Tibial nerve (tissue), 4 donors: ENCODE data around the gene HOXB8. TPM values are rescaled to one million over a fixed set of nuclear protein-coding genes. Genes with fewer than 3 reads are reported as not detected.

ENCODE experiments used
- DNase-seq, 2 donors: peaks; one replicate each; pipeline ENCODE4 v3.0.0-alpha.2; 2019; ENCODE audit warnings: low spot score in 2 of 2
- H3K27ac ChIP-seq, 4 donors: fragments of 200-600 bp; sonication (generic) in 3 of 4; one replicate each; pipeline ENCODE4 v1.5.1; 2017 to 2019; ENCODE audit warnings: mild to moderate bottlenecking in 1 of 4
- H3K27me3 ChIP-seq, 2 donors: fragments of 200-600 bp; sonication (generic) in 1 of 2; one replicate each; pipeline versions ENCODE4 v1.5.1 to v1.6.0; 2017 to 2019
- H3K36me3 ChIP-seq, 3 donors: fragments of 200-600 bp; sonication (generic); one replicate each; pipeline ENCODE4 v1.5.1; 2018 to 2019
- H3K4me1 ChIP-seq, 4 donors: fragments of 200-600 bp; sonication (generic) in 3 of 4; one replicate each; pipeline ENCODE4 v1.5.1; 2017 to 2019
- H3K4me3 ChIP-seq, 4 donors: fragments of 200-600 bp; sonication (generic) in 3 of 4; one replicate each; pipeline ENCODE4 v1.5.1; 2017 to 2019; ENCODE audit warnings: mild to moderate bottlenecking in 1 of 4, moderate library complexity in 1 of 4
- H3K9me3 ChIP-seq, 4 donors: fragments of 200-600 bp; sonication (generic) in 3 of 4; one replicate each; pipeline ENCODE4 v1.5.1; 2017 to 2019
- EP300 ChIP-seq, 2 donors: sonication (generic); formaldehyde crosslinking; IDR thresholded peaks; one replicate each; pipeline ENCODE4 v1.6.1; 2017; ENCODE audit warnings: antibody characterized with exemption in 2 of 2, mild to moderate bottlenecking in 1 of 2
- POLR2A ChIP-seq, 2 donors: fragments of 450-650 bp; IDR thresholded peaks; one replicate each; pipeline ENCODE4 v1.6.1; 2017; ENCODE audit warnings: antibody characterized with exemption in 2 of 2, mild to moderate bottlenecking in 2 of 2, moderate library complexity in 2 of 2
- WGBS, 2 donors: methylation state at CpG; one replicate each; pipeline ENCODE4 v1.1.5; 2018; 5-methylcytosine and 5-hydroxymethylcytosine counted together
- total RNA-seq, 4 donors: library from RNA; depleted of rRNA; stranded (reverse); fragments of >200 nt; gene quantifications; one replicate each; pipeline ENCODE4 v1.1.0, GENCODE V29; 2016
- TF ChIP-seq, protein P1 (sequence below), 5 experiments: fragments of 200-600 bp in 3 of 5; fragments of 450-650 bp in 2 of 5; sonication (generic) in 3 of 5; IDR thresholded peaks; one replicate each; pipeline ENCODE4 v1.5.1; 2016 to 2019; ENCODE audit warnings: antibody characterized with exemption in 5 of 5, mild to moderate bottlenecking in 3 of 5, moderate library complexity in 2 of 5

The HOXB8 gene
- total RNA-seq, 4 donors from 2014 or later, result 0.66 to 0.90 TPM; not detected in 2

DNA sequence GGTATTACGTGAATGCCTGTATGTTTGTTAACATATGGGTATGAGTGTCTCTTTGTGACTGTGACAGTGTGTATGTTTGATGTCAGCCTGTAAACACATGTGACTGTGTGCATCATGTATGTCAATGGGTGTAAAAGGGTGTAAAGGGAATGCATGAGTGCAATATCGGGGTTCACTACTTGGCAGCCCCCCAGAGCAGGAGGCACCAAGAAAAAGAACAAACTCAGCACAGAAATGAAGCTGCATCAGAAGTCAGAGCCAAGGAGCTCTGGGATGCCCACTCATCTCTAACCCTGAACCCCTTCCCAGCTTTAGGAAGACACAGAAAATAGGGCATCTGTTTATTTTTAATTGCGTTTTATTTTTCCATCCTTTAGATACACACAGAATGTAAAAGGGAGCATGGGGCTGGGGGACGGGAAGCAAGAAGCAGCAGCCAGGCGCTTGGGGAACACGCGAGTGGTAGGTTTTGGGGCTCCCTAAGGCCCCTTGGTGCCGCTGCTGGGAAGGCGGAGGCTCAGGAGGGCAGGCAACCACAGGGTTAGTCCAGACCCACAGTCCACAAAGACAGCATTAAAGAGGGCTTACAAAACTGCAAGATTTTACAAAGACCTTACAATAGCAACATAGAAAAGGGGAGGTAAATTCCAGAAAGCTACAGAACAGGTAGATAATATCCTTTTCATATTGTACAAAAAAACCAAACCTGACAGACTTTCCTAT is 8.0 kb downstream of the HOXB8 start:
- no peak overlapping the region for H3K4me3 ChIP-seq
- TF ChIP-seq POLR2A (IDR thresholded peaks at IDR 0.05) (no peak), EP300 (IDR thresholded peaks at IDR 0.05) (no peak)
- TF ChIP-seq, protein P1, sequence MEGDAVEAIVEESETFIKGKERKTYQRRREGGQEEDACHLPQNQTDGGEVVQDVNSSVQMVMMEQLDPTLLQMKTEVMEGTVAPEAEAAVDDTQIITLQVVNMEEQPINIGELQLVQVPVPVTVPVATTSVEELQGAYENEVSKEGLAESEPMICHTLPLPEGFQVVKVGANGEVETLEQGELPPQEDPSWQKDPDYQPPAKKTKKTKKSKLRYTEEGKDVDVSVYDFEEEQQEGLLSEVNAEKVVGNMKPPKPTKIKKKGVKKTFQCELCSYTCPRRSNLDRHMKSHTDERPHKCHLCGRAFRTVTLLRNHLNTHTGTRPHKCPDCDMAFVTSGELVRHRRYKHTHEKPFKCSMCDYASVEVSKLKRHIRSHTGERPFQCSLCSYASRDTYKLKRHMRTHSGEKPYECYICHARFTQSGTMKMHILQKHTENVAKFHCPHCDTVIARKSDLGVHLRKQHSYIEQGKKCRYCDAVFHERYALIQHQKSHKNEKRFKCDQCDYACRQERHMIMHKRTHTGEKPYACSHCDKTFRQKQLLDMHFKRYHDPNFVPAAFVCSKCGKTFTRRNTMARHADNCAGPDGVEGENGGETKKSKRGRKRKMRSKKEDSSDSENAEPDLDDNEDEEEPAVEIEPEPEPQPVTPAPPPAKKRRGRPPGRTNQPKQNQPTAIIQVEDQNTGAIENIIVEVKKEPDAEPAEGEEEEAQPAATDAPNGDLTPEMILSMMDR (IDR thresholded peaks at IDR 0.05), result no peak
- WGBS, 2 donors, result 70 to 80% methylated on average over 9 of the region's 9 CpGs
- no peaks in the 10 kb centered on the region for H3K36me3 ChIP-seq
- no peak for DNase-seq
- peaks cover 0 to 43% (median 8%) of the 10 kb centered on the region in 4 donors for H3K4me1 ChIP-seq
- no peak overlapping the region for H3K27ac ChIP-seq
- peaks cover 5 to 100% of the 10 kb centered on the region in 2 donors for H3K27me3 ChIP-seq
- peaks cover 0 to 13% (median 0%) of the 10 kb centered on the region in 4 donors for H3K9me3 ChIP-seq

DNA sequence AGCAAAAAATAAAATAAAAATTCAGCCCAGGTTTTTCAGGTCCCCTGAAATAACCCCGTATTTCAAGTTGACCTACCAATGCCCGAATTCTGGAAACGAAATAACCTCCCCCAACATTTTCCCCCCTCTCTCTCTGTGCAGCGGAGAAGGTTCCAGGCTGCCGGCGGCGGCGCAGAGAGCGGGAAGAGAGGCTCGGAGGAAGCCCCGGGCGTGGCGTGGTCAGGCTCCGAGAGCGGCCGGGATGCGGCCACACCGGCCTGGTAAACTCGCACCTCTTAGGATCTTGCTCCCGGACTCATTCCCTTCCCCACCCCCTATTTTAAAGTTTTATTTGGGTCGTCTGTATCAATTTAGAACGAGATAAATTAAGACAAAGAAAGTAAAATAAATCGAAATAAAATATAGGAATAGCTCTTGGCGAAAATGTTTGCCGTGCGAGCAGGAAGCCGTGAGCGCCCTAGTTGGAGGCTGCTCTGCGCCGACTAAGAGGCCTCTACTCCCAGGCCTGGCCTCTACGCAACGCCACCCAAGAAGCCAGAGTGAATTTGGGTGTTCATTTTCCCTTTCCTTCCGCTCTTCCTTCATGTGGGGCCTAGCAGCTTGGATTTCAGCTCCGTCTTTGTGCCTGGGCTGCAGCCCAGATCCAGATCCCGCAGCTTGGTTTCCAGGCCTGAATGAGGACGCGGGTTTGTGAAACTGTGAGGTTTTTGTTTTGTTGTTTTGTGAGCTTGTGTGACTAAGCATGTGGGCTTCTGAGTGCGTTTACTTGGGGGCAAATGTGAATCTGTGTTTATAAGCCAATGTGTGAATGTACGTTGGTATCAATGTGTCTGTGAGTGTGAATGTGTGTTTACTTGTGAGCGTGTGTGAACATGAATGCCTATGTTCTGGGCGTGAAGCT is 8.9 kb downstream of the HOXB8 start:
- no peak overlapping the region for H3K4me3 ChIP-seq
- TF ChIP-seq POLR2A (IDR thresholded peaks at IDR 0.05) (no peak), EP300 (IDR thresholded peaks at IDR 0.05) (peak in 1 of 2 donors; percentile 3)
- TF ChIP-seq, protein P1 (IDR thresholded peaks at IDR 0.05), result no peak
- no peak for DNase-seq
- peaks cover 0 to 100% of the 10 kb centered on the region in 2 donors for H3K27me3 ChIP-seq
- peaks cover 0 to 36% (median 5%) of the 10 kb centered on the region in 4 donors for H3K4me1 ChIP-seq
- peak overlapping the region in 1 of 4 donors; percentile 9 for H3K27ac ChIP-seq
- peaks cover 0 to 13% (median 0%) of the 10 kb centered on the region in 4 donors for H3K9me3 ChIP-seq
- WGBS, 2 donors, result 51 to 56% methylated on average over 41 of the region's 41 CpGs
- no peaks in the 10 kb centered on the region for H3K36me3 ChIP-seq

DNA sequence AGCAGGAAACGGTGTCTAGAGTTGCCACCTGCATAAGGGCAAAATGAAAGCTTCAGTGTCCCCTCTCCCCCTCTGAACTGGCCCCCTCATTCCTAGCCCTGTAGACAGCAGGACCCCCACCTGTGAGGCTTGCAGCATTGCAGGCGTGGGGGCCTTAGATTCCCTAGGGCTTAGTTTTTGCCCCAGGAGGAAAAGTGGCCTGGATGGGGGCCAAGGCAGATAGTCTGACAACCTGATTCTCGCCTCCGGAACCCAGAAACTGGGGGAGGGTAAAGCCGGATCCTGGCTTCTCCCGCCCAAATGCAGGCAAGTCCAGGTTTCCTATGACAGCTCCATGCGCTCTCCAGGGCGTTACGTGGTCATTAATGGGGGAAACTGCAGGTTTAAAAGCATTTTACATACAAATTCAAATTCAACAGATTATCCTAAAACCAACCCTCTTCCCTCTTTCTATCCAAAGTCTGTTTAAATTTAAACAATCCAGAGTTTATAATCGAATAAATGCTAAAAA is 9.6 kb downstream of the HOXB8 start:
- Histone ChIP-seq H3K4me1 (peaks cover 0 to 28% (median 5%) of the 10 kb centered on the region in 4 donors), H3K27ac (peak overlapping the region in 2 of 4 donors; percentile 58 to 80), H3K27me3 (peaks cover 0 to 100% of the 10 kb centered on the region in 2 donors), H3K36me3 (no peaks in the 10 kb centered on the region), H3K4me3 (peak overlapping the region in 2 of 4 donors; percentile 13 to 49), H3K9me3 (peaks cover 0 to 13% (median 0%) of the 10 kb centered on the region in 4 donors)
- TF ChIP-seq, protein P1 (IDR thresholded peaks at IDR 0.05), result no peak
- TF ChIP-seq EP300 (IDR thresholded peaks at IDR 0.05) (no peak), POLR2A (IDR thresholded peaks at IDR 0.05) (no peak)
- WGBS, 2 donors, result 42 to 45% methylated on average over 10 of the region's 10 CpGs
- DNase-seq, result no peak

DNA sequence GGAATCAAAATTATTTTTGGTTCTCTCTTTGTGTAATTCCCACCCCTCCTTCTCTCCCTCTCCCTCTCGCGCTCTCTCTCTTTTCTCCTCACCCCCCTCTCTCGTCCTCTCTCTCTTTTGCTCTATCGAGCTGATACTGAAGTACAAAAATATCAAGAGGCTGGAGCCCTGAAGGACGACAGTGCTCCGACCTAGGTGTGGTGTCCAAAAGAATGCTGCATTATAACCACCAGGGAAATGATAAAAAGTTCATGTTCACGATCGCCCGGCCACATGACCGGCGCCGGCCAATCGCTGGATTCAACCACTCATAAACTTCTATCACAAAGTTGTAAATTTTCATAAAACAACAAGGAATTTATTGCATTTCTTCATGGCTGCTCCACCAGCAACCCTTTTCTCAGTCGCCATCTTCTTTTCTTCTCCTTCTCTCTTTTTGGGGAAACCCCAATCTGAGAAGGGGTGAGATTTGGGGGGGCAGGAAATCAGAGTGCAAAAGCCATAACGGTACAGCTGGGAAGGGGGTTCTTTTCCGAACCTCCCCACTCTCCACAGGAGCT is 10.2 kb downstream of the HOXB8 start, which contains the start of gene HOXB6:
Gene HOXB6 (minus strand): TSS at position 217 of the 560 bp plus-strand sequence. CDS start 6,836 bp downstream, outside the sequence.
- Histone ChIP-seq H3K4me1 (peaks cover 0 to 22% (median 3%) of the 10 kb centered on the region in 4 donors), H3K27ac (peak within 1 kb of the TSS in 3 of 4 donors; percentile 5 to 80 (median 58)), H3K27me3 (peaks cover 0 to 100% of the 10 kb centered on the region in 2 donors), H3K9me3 (peaks cover 0 to 13% (median 0%) of the 10 kb centered on the region in 4 donors), H3K36me3 (no peaks in the 10 kb centered on the region), H3K4me3 (peak within 1 kb of the TSS; percentile 13 to 49 (median 27))
- peak in 1 of 2 donors; percentile 27 for TF ChIP-seq EP300 (IDR thresholded peaks at IDR 0.05)
- TF ChIP-seq POLR2A (IDR thresholded peaks at IDR 0.05), result no peak
- TF ChIP-seq, protein P1 (IDR thresholded peaks at IDR 0.05), result no peak
- 10% methylated on average over 16 of the region's 16 CpGs for WGBS, 2 donors
- DNase-seq, result no peak
